GM12874 (cell line): ENCODE results near the gene UBE2E2.

ENCODE experiments used
- CTCF ChIP-seq: IDR thresholded peaks from 2 replicates; pipeline ENCODE4 v1.5.1; 2011; ENCODE audit warnings: low read depth, mild to moderate bottlenecking, control low read depth, low read length, moderate library complexity; ENCODE audit not compliant: insufficient read depth

UBE2E2 gene

GRCh38 chr3:23240171-23240785 lies 37.2 kb downstream of the UBE2E2 start:
- TF ChIP-seq CTCF: no peak

- no peak for TF ChIP-seq CTCF
These were observed 38.1 kb downstream of the UBE2E2 start for GRCh38 chr3:23241256-23241655.

GRCh38 chr3:23242106-23242505 lies 39.0 kb downstream of the UBE2E2 start:
- TF ChIP-seq CTCF: no peak

- no peak for TF ChIP-seq CTCF
These were observed 41.4 kb downstream of the UBE2E2 start for GRCh38 chr3:23244324-23245041.

GRCh38 chr3:23246651-23247050 lies 43.5 kb downstream of the UBE2E2 start:
- TF ChIP-seq CTCF: no peak

GRCh38 chr3:23248594-23249131 lies 45.5 kb downstream of the UBE2E2 start:
- no peak for TF ChIP-seq CTCF

- no peak for TF ChIP-seq CTCF
These were observed 46.8 kb downstream of the UBE2E2 start for GRCh38 chr3:23249961-23250360.
